H1 (cell line): ENCODE results near the gene LDLRAD4. TPM values are rescaled to one million over a fixed set of nuclear protein-coding genes. Genes with fewer than 3 reads are reported as not detected.

ENCODE experiments used
- CTCF ChIA-PET: fragments of 300-600 bp; sonication (Branson Sonifier 250); formaldehyde crosslinking; loops from one replicate; lab custom pipeline; 2021; ENCODE audit not compliant: partially characterized antibody; lab: Charles Lee
- POLR2A ChIA-PET: fragments of 300-600 bp; sonication (Branson Sonifier 250); formaldehyde crosslinking; loops from one replicate; lab custom pipeline; 2021; ENCODE audit warnings: inconsistent platforms; ENCODE audit not compliant: partially characterized antibody; lab: Charles Lee
- DNase-seq, 2 experiments: peaks; one replicate each; pipeline versions ENCODE4 v3.0.0 to v3.0.0-alpha.2; 2010 to 2022; ENCODE audit warnings: low spot score in 2 of 2, low read depth in 1 of 2, mixed read lengths in 1 of 2
- FAIRE-seq: peaks from 2 replicates; lab custom pipeline; 2011; peaks lifted over from hg19 to GRCh38; lab: Jason Lieb, UNC
- H2AFZ ChIP-seq: 2 replicates; pipeline ENCODE4 v1.8.1; 2012; ENCODE audit warnings: low read length, inconsistent platforms
- H2AK5ac ChIP-seq: 2 replicates; pipeline ENCODE4 v1.6.1; 2013; ENCODE audit warnings: low read depth, low read length
- H2BK120ac ChIP-seq: replicated peaks from 2 replicates; pipeline ENCODE3; 2013; ENCODE audit warnings: low read depth, low read length, inconsistent platforms
- H2BK12ac ChIP-seq: 2 replicates; pipeline ENCODE4 v1.6.1; 2013; ENCODE audit warnings: low read depth, low read length
- H2BK15ac ChIP-seq: 2 replicates; pipeline ENCODE4 v1.6.1; 2013; ENCODE audit warnings: low read length
- H2BK20ac ChIP-seq: 2 replicates; pipeline ENCODE4 v1.6.1; 2013; ENCODE audit warnings: low read length
- H2BK5ac ChIP-seq: 2 replicates; pipeline ENCODE4 v1.6.1; 2013; ENCODE audit warnings: low read depth, low read length
- H3K14ac ChIP-seq: 2 replicates; pipeline ENCODE4 v1.6.1; 2013; ENCODE audit warnings: inconsistent platforms; ENCODE audit not compliant: insufficient read length
- H3K18ac ChIP-seq: 2 replicates; pipeline ENCODE4 v1.6.1; 2013; ENCODE audit warnings: low read length; ENCODE audit errors: extremely low read depth
- H3K23ac ChIP-seq: 2 replicates; pipeline ENCODE4 v1.6.1; 2013; ENCODE audit warnings: inconsistent platforms; ENCODE audit not compliant: insufficient read length
- H3K23me2 ChIP-seq: 2 replicates; pipeline ENCODE4 v1.6.1; 2013; ENCODE audit warnings: low read depth, low read length
- H3K27ac ChIP-seq: 2 replicates; pipeline ENCODE4 v1.6.1; 2011; ENCODE audit warnings: low read depth, low read length, inconsistent platforms
- H3K27me3 ChIP-seq, 4 experiments: replicated peaks in 1 of 4; 1 replicate in 1 of 4; 2 replicates in 3 of 4; pipeline versions ENCODE4 v1.6.1 to v1.8.1; 2011 to 2013; ENCODE audit warnings: low read length in 3 of 4, mild to moderate bottlenecking in 3 of 4, inconsistent platforms in 2 of 4, mixed read lengths in 2 of 4, moderate library complexity in 1 of 4; ENCODE audit not compliant: control insufficient read depth in 3 of 4, insufficient read depth in 3 of 4; ENCODE audit errors: extremely low read depth in 1 of 4
- H3K36me3 ChIP-seq, 4 experiments: 2 replicates each; pipeline versions ENCODE4 v1.6.1 to v1.8.1; 2011 to 2013; ENCODE audit warnings: mild to moderate bottlenecking in 4 of 4, low read length in 3 of 4, moderate library complexity in 2 of 4, control low read depth in 1 of 4, inconsistent platforms in 1 of 4; ENCODE audit not compliant: insufficient read depth in 4 of 4, control insufficient read depth in 2 of 4
- H3K4ac ChIP-seq: replicated peaks from 2 replicates; pipeline ENCODE3; 2013; ENCODE audit warnings: low read length, low read depth, mixed read lengths, inconsistent platforms; ENCODE audit not compliant: insufficient read length
- H3K4me1 ChIP-seq, 4 experiments: replicated peaks in 1 of 4; 1 replicate in 1 of 4; 2 replicates in 3 of 4; pipeline versions ENCODE4 v1.6.1 to v1.8.1; 2011 to 2013; ENCODE audit warnings: low read length in 3 of 4, inconsistent platforms in 2 of 4, mixed read lengths in 1 of 4; ENCODE audit not compliant: insufficient read depth in 4 of 4, control insufficient read depth in 3 of 4
- H3K4me2 ChIP-seq, 2 experiments: 2 replicates each; pipeline versions ENCODE4 v1.6.1 to v1.8.1; 2011 to 2013; ENCODE audit warnings: low read depth in 2 of 2, low read length in 2 of 2, control low read depth in 1 of 2, inconsistent platforms in 1 of 2, mild to moderate bottlenecking in 1 of 2; ENCODE audit not compliant: insufficient read depth in 1 of 2
- H3K4me3 ChIP-seq, 4 experiments: fragments of 200-600, 300-600 bp in 1 of 4; sonication (generic), shearing (Covaris generic), sonication (Bioruptor Twin) in 1 of 4; 2 replicates each; pipeline versions ENCODE4 v1.5.1 to v1.8.1; 2011 to 2016; ENCODE audit warnings: low read length in 4 of 4, low read depth in 3 of 4, control low read depth in 2 of 4, inconsistent platforms in 2 of 4, mild to moderate bottlenecking in 2 of 4, mixed read lengths in 1 of 4, moderate library complexity in 1 of 4; ENCODE audit not compliant: insufficient read depth in 2 of 4; ENCODE audit errors: extremely low read depth in 1 of 4
- H3K56ac ChIP-seq: replicated peaks from 2 replicates; pipeline ENCODE3; 2013; ENCODE audit warnings: low read depth, mild to moderate bottlenecking, mixed read lengths, low read length, inconsistent platforms; ENCODE audit not compliant: insufficient read length
- H3K79me1 ChIP-seq: 2 replicates; pipeline ENCODE4 v1.6.1; 2013; ENCODE audit warnings: low read depth, low read length, control low read depth
- H3K79me2 ChIP-seq, 2 experiments: 2 replicates each; pipeline versions ENCODE4 v1.6.1 to v1.8.1; 2012 to 2013; ENCODE audit warnings: low read length in 2 of 2, mild to moderate bottlenecking in 2 of 2, inconsistent platforms in 1 of 2; ENCODE audit not compliant: insufficient read depth in 2 of 2, control insufficient read depth in 1 of 2
- H3K9ac ChIP-seq, 4 experiments: replicated peaks in 1 of 4; 1 replicate in 1 of 4; 2 replicates in 3 of 4; pipeline versions ENCODE4 v1.6.1 to v1.8.1; 2011 to 2013; ENCODE audit warnings: low read depth in 3 of 4, low read length in 3 of 4, control low read depth in 2 of 4, mild to moderate bottlenecking in 2 of 4, moderate library complexity in 2 of 4, inconsistent platforms in 1 of 4; ENCODE audit errors: extremely low read depth in 1 of 4
- H3K9me3 ChIP-seq, 2 experiments: 2 replicates each; pipeline versions ENCODE4 v1.6.1 to v1.8.1; 2012 to 2013; ENCODE audit warnings: mild to moderate bottlenecking in 2 of 2, moderate library complexity in 2 of 2, control low read depth in 1 of 2, inconsistent platforms in 1 of 2, low read depth in 1 of 2, low read length in 1 of 2, mixed read lengths in 1 of 2; ENCODE audit not compliant: insufficient read depth in 2 of 2
- H4K20me1 ChIP-seq, 2 experiments: replicated peaks in 1 of 2; 2 replicates each; pipeline versions ENCODE3 to v1.8.1; 2011 to 2013; ENCODE audit warnings: inconsistent platforms in 2 of 2, low read length in 2 of 2, mild to moderate bottlenecking in 1 of 2; ENCODE audit not compliant: insufficient read depth in 2 of 2, control insufficient read depth in 1 of 2
- H4K5ac ChIP-seq: 2 replicates; pipeline ENCODE4 v1.6.1; 2013; ENCODE audit warnings: low read length, low read depth, mixed read lengths, inconsistent platforms; ENCODE audit not compliant: insufficient read length
- H4K8ac ChIP-seq: 2 replicates; pipeline ENCODE4 v1.8.0; 2013; ENCODE audit warnings: mild to moderate bottlenecking, moderate library complexity, low read length, inconsistent platforms; ENCODE audit not compliant: insufficient read depth; ENCODE audit errors: extremely low read depth
- H4K91ac ChIP-seq: replicated peaks from 2 replicates; pipeline ENCODE3; 2013; ENCODE audit warnings: low read length, mixed read lengths, inconsistent platforms; ENCODE audit not compliant: insufficient read length
- RXRA ChIP-seq: IDR thresholded peaks from 2 replicates; pipeline ENCODE4 v1.6.1; 2011; ENCODE audit warnings: low read depth, mild to moderate bottlenecking, low read length, moderate library complexity; ENCODE audit not compliant: insufficient read depth
- WGBS, 2 experiments: shearing (Covaris generic) in 1 of 2; methylation state at CpG; one replicate each; pipeline versions ENCODE4 v1.1.6 to v1.1.7; 2013 to 2015; ENCODE audit warnings: low lambda C conversion rate in 2 of 2, mixed read lengths in 2 of 2, inconsistent platforms in 1 of 2, low coverage in 1 of 2, missing lambda C conversion rate in 1 of 2; ENCODE audit not compliant: insufficient replicate concordance in 2 of 2, insufficient coverage in 1 of 2, insufficient read length in 1 of 2; ENCODE audit errors: extremely low coverage in 1 of 2, missing lambda C conversion rate in 1 of 2; 5-methylcytosine and 5-hydroxymethylcytosine counted together
- polyA plus RNA-seq, 7 experiments: library from polyadenylated mRNA; depleted of rRNA in 3 of 7; stranded (reverse) in 5 of 7; unstranded in 2 of 7; fragments of >200 nt in 5 of 7; fragments of 200-250 nt in 2 of 7; gene quantifications; 1 replicate in 5 of 7; 2 replicates in 1 of 7; 4 replicates in 1 of 7; pipeline versions ENCODE4 v1.2.1 to v1.2.3, GENCODE V29; 2011 to 2013; ENCODE audit warnings: missing spikeins in 2 of 7, mixed read lengths in 2 of 7
- total RNA-seq: library from RNA; stranded (reverse); fragmentation: NEBNext Ultra II Directional; extraction: Animal tissue kit (Norgen Biotek cat#: 25700); gene quantifications from 2 replicates; pipeline ENCODE4 v1.2.1, GENCODE V29; 2021

The LDLRAD4 gene
- total and polyA plus RNA-seq, 2 of the 8 experiments (the other 6 are each of a cell fraction or from before 2014, with no cell fraction given): 0.77 to 1.4 TPM

DNA sequence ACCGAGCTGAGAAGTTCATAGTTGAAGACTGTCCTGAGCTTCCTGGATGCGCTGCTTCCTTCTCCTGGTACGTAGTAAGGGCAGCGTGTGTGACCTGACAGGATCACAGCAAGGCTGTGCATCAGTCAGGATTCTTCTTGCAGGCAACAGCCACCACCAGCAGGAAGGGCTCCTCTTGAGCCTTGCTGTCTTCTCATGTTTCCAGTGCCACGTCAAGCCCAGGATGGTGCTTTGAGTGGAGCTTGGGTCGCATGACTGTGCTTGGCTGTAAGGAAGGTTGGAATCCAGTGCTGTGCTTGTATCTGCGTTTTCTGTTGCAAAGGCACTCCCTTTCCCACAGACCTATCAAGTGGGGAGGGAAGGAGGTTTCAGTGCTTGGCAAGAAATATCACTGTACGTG is 194.3 kb downstream of the LDLRAD4 start:
- Histone ChIP-seq H3K79me1 (no peaks in the 10 kb centered on the region), H2BK5ac (no peak overlapping the region), H3K4me1 (0 out of 7 replicates have a peak, but pooled peaks cover 0 to 2% (median 0%) of the 10 kb centered on the region in 4 experiments), H3K36me3 (no peaks in the 10 kb centered on the region), H4K8ac (no peak overlapping the region), H3K27me3 (no peaks in the 10 kb centered on the region), H2BK120ac (no peak overlapping the region), H3K9me3 (0 out of 4 replicates have a peak, but pooled peaks cover 0 to 3% of the 10 kb centered on the region in 2 experiments), H4K5ac (no peak overlapping the region), H3K14ac (no peak overlapping the region), H2AK5ac (no peak overlapping the region), H3K27ac (no peak overlapping the region), H4K91ac (peak overlapping the region; percentile 17), H2AFZ (no peak overlapping the region), H2BK12ac (no peak overlapping the region), H3K4me3 (no peak overlapping the region), H3K79me2 (no peaks in the 10 kb centered on the region), H3K4ac (no peak overlapping the region), H3K9ac (no peak overlapping the region), H2BK15ac (no peak overlapping the region), H2BK20ac (no peak overlapping the region), H3K56ac (no peak overlapping the region), H4K20me1 (no peaks in the 10 kb centered on the region), H3K23ac (no peak overlapping the region), H3K23me2 (no peaks in the 10 kb centered on the region; the same call in 1 of the 2 replicates), H3K4me2 (no peak overlapping the region), H3K18ac (no peak overlapping the region)
- ChIA-PET CTCF (no interaction called here), POLR2A (no interaction called here)
- DNase-seq (no peak), FAIRE-seq (no peak)
- 80% methylated on average over 8 of the region's 8 CpGs; no CpG with 5 or more reads in 1 of the 2 experiments for WGBS, 2 experiments
- no peak for TF ChIP-seq RXRA
